Ectodermal cell (in vitro differentiated cells): ENCODE data around the gene CEP20.
"Not testable (repeated sequence)": the region's sequence is repeated elsewhere in the genome, so short reads cannot be mapped to it uniquely, and the experiment has no call there.

ENCODE experiments used
- H3K27ac ChIP-seq: 2 replicates; pipeline ENCODE4 v1.7.0; 2013; ENCODE audit warnings: mild to moderate bottlenecking, low read depth, low read length; ENCODE audit not compliant: insufficient read depth, poor library complexity, severe bottlenecking
- H3K27me3 ChIP-seq: 2 replicates; pipeline ENCODE4 v1.7.0; 2013; ENCODE audit warnings: mild to moderate bottlenecking, low read length; ENCODE audit not compliant: insufficient read depth, control insufficient read depth, poor library complexity, severe bottlenecking
- H3K36me3 ChIP-seq: one replicate; pipeline ENCODE4 v1.7.0; 2013; ENCODE audit warnings: low read length; ENCODE audit not compliant: control insufficient read depth, insufficient read depth
- H3K4me1 ChIP-seq: one replicate; pipeline ENCODE4 v1.7.0; 2013; ENCODE audit warnings: low read length; ENCODE audit not compliant: control insufficient read depth, insufficient read depth
- H3K4me3 ChIP-seq: 2 replicates; pipeline ENCODE4 v1.7.0; 2013; ENCODE audit warnings: low read depth, low read length, control low read depth; ENCODE audit not compliant: insufficient read depth
- H3K9me3 ChIP-seq: 2 replicates; pipeline ENCODE4 v1.7.0; 2013; ENCODE audit warnings: mild to moderate bottlenecking, low read length, moderate library complexity; ENCODE audit not compliant: control insufficient read depth
- WGBS, 2 experiments: methylation state at CpG; one replicate each; pipeline ENCODE4 v1.1.7; 2013; ENCODE audit warnings: missing lambda C conversion rate in 2 of 2; 5-methylcytosine and 5-hydroxymethylcytosine counted together

CEP20 gene

GRCh38 chr16:15850555-15850954 lies 37.8 kb downstream of the CEP20 start:
- H3K27me3 ChIP-seq: peaks cover 18% of the 10 kb centered on the region
- not testable (repeated sequence) for H3K27ac ChIP-seq, H3K9me3 ChIP-seq, H3K36me3 ChIP-seq, H3K4me1 ChIP-seq, H3K4me3 ChIP-seq
- WGBS, 2 experiments: 92 to 93% methylated on average over 6 of the region's 6 CpGs

GRCh38 chr16:15849209-15849981 lies 39.0 kb downstream of the CEP20 start:
- 89% methylated on average over 12 of the region's 12 CpGs for WGBS, 2 experiments
- H3K27me3 ChIP-seq: peaks cover 6% of the 10 kb centered on the region
- H3K9me3 ChIP-seq: no peaks in the 10 kb centered on the region
- no peak overlapping the region for H3K4me3 ChIP-seq
- no peaks in the 10 kb centered on the region for H3K36me3 ChIP-seq
- no peak overlapping the region for H3K27ac ChIP-seq
- H3K4me1 ChIP-seq: no peaks in the 10 kb centered on the region

DNA sequence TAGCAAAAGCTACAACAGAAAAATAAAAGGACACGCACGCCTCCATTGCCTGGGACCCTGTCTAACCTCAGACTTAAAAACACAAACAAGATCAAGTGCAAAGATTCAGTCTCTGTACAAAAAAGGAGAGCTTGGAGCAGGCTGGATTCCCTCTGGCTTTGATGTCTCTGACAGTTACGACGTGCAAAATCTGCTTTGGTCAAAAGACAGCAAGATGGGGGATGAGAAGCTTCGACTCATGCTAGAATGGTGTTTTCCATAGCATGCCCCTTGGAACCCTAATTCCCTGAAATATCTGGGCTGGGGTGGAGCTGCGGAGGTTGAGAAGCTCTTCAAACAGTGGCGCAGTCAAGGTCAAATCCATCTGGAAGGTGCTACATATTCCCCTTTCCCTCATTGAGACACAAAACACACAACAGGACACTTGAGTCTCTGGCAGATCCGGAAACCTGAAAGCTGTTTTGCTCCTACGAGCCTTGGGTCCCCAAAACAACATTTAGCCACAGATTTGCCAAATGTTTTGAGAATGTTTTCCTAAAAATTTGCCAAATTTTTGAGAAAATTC lies 40.7 kb downstream of the CEP20 start:
- H3K36me3 ChIP-seq: no peaks in the 10 kb centered on the region
- H3K4me1 ChIP-seq: no peaks in the 10 kb centered on the region
- no peaks in the 10 kb centered on the region for H3K27me3 ChIP-seq
- 89 to 90% methylated on average over 9 of the region's 9 CpGs for WGBS, 2 experiments
- H3K4me3 ChIP-seq: no peak overlapping the region
- H3K27ac ChIP-seq: no peak overlapping the region
- no peaks in the 10 kb centered on the region for H3K9me3 ChIP-seq

DNA sequence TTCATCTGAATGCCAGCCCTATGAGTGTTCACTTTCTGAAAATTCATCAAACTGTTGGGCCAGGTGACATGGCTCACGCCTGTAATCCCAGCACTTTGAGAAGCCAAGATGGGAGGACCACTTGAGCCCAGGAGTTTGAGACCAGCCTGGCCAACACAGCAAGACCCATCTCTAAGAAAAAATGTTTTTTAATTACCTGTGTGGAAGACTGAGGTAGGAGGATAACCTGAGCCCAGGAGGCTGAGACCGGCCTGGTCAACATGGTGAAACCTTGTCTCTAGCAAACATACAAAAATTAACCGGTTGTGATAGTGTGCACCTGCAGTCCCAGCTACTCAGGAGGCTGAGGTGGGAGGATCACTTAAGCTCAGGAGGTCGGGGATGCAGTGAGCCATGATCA lies 41.9 kb downstream of the CEP20 start:
- WGBS, 2 experiments: 87 to 89% methylated on average over 4 of the region's 4 CpGs
- H3K27me3 ChIP-seq: no peaks in the 10 kb centered on the region
- H3K4me1 ChIP-seq: no peaks in the 10 kb centered on the region

GRCh38 chr16:15843635-15844279 lies 44.6 kb downstream of the CEP20 start:
- no peaks in the 10 kb centered on the region for H3K9me3 ChIP-seq
- H3K4me1 ChIP-seq: no peaks in the 10 kb centered on the region
- H3K36me3 ChIP-seq: no peaks in the 10 kb centered on the region
- H3K27ac ChIP-seq: no peak overlapping the region
- H3K27me3 ChIP-seq: no peaks in the 10 kb centered on the region
- no peak overlapping the region for H3K4me3 ChIP-seq
- WGBS, 2 experiments: 92 to 94% methylated on average over 10 of the region's 10 CpGs

More for the DNA sequence above, 41.9 kb downstream of the CEP20 start:
- Histone ChIP-seq H3K27ac (no peak overlapping the region), H3K9me3 (no peaks in the 10 kb centered on the region), H3K4me3 (no peak overlapping the region), H3K36me3 (no peaks in the 10 kb centered on the region)

- H3K36me3 ChIP-seq, H3K27ac ChIP-seq, H3K27me3 ChIP-seq, H3K4me1 ChIP-seq, H3K4me3 ChIP-seq, H3K9me3 ChIP-seq: not testable (repeated sequence)
- 89 to 92% methylated on average over 7 to 8 of the region's 8 CpGs for WGBS, 2 experiments
Observed at GRCh38 chr16:15839204-15839603, 49.2 kb downstream of the CEP20 start.

- H3K9me3 ChIP-seq: no peaks in the 10 kb centered on the region
- no peaks in the 10 kb centered on the region for H3K4me1 ChIP-seq
- H3K36me3 ChIP-seq: no peaks in the 10 kb centered on the region
- no peak overlapping the region for H3K27ac ChIP-seq
- WGBS, 2 experiments: 94 to 95% methylated on average over 11 of the region's 11 CpGs
- H3K4me3 ChIP-seq: no peak overlapping the region
- no peaks in the 10 kb centered on the region for H3K27me3 ChIP-seq
Observed at GRCh38 chr16:15837761-15838160, 50.6 kb downstream of the CEP20 start.

GRCh38 chr16:15836965-15837611 lies 51.3 kb downstream of the CEP20 start:
- 90 to 92% methylated on average over 10 of the region's 10 CpGs for WGBS, 2 experiments
- no peaks in the 10 kb centered on the region for H3K36me3 ChIP-seq
- no peaks in the 10 kb centered on the region for H3K27me3 ChIP-seq
- no peak overlapping the region for H3K4me3 ChIP-seq
- H3K27ac ChIP-seq: no peak overlapping the region
- H3K9me3 ChIP-seq: no peaks in the 10 kb centered on the region
- no peaks in the 10 kb centered on the region for H3K4me1 ChIP-seq

- Histone ChIP-seq H3K4me3 (no peak overlapping the region), H3K9me3 (no peaks in the 10 kb centered on the region), H3K4me1 (no peaks in the 10 kb centered on the region), H3K27ac (no peak overlapping the region), H3K36me3 (no peaks in the 10 kb centered on the region), H3K27me3 (no peaks in the 10 kb centered on the region)
- WGBS, 2 experiments: 89 to 94% methylated on average over 6 of the region's 6 CpGs
Observed at GRCh38 chr16:15836074-15836473, 52.3 kb downstream of the CEP20 start.
